Measurements from ENCODE around the gene IER3.

The IER3 gene

GRCh38 chr6:30714263-30714662 lies 30.1 kb downstream of the IER3 start:
- no peak overlapping the region for H3K27ac ChIP-seq
- no peak for DNase-seq (ENCODE audit: low read depth, low spot score)

DNA sequence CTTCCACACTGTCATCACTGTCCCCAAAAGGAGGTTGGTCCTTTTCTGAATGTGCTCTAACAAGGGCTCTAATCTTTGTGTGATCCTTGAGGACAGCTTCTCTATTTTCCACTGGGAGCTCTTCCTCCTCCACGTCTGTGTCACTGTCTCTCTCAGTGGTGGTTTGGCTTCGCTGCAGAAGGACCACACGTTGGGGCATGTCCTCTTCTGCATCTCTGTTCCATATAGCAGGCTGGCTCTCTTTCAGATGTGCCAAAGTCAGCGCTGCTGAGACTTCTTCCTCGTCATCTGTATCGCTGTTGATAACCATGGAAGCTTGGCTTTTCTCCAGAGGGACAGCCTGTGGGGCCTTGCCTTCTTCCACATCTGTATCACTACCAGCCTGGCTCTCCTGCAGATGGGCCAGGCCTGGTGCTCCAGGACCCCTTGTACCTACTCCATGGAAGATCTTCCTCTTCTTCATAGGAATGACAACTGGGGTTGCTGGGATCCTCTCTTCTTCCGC lies 31.9 kb downstream of the IER3 start:
- H3K27ac ChIP-seq = no peak overlapping the region
- no peak for DNase-seq (ENCODE audit: low read depth, low spot score)

DNA sequence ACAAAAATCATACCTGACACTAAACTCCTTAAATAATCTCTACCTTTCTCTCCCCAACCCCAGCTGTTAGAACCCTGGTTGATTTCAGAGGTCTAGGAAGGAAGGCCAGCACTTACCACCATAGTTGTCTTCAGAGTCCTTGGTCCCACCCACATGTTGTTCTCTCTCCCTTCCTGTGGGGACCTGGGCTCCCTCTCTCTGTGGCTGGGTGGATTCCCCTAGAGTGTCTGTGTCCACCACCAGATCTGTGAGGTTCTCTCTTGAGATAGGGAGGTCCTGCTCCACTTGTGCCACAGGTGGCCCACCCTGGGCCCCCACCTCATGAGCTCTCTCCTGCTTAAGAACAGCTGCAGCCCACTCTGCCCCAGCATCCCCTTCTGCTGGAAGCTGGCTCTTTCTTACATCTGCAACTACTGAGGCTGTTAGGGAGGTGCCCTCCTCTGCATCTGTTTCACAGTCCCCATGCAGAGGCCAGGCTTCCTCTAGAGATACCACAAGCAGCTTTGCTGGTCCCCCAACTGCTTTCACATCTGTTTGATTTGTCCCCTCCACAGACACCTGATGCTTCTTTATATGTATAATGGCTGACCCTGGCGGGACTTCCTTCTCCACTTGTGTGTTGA lies 32.5 kb downstream of the IER3 start:
- no peak for DNase-seq (ENCODE audit: low read depth, low spot score)
- no peak overlapping the region for H3K27ac ChIP-seq

GRCh38 chr6:30709101-30709868 lies 35.1 kb downstream of the IER3 start:
- no peak overlapping the region for H3K27ac ChIP-seq
- no peak for DNase-seq (ENCODE audit: low read depth, low spot score)

DNA sequence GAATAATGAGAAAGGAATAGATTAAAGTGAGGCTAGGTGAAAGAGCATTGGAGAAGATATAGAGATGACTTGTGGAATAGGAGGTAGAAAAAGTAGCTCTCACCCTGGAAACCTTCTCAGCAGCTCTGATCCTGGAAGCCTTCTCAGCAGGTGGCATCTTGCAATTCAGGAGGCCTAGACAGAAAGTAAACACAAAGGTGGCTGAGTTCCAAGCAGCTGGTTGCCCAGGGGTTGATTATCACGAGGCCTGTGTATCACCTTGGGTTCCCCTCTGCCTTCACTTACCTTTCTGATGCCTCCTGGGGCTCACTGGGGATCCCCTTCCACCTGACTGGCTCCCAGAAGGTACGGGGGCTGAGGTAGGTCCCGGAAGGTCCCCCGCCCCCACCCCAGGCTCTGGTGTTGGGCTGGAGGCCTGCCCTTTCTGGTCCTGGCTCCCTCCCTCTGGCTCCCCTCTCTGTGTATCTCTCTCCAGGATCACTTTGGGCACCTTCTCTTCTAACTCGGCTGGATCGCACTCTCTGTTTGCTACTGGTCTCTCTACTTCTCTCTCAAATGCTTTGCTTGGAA lies 37.0 kb downstream of the IER3 start:
- no peak overlapping the region for H3K27ac ChIP-seq
- no peak for DNase-seq (ENCODE audit: low read depth, low spot score)

- H3K27ac ChIP-seq = no peak overlapping the region
- DNase-seq (ENCODE audit: low read depth, low spot score) = no peak
Observed at GRCh38 chr6:30705620-30706019, 38.7 kb downstream of the IER3 start.

GRCh38 chr6:30703821-30704220 lies 40.5 kb downstream of the IER3 start:
- no peak for DNase-seq (ENCODE audit: low read depth, low spot score)
- no peak overlapping the region for H3K27ac ChIP-seq

DNA sequence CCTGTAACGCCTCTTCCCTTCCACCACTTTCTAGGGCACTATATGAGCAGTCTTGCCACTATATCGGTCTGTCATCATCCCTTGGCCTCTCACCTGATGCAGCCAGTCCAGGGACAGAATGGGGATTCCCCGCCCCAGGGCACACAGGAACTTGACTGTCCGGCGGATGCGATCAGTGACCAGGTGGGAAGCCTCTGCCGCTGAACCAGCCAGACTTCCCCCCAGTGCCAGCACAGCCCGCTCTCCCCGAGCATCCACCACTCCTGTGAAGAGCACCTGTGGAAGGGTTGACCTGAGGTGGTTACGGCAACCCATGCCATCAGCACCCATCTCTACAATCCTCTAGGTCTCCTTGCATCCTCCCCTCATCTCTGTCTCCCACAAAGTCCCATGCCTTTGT lies 41.3 kb downstream of the IER3 start:
- no peak for DNase-seq (ENCODE audit: low read depth, low spot score)
- H3K27ac ChIP-seq = no peak overlapping the region

DNA sequence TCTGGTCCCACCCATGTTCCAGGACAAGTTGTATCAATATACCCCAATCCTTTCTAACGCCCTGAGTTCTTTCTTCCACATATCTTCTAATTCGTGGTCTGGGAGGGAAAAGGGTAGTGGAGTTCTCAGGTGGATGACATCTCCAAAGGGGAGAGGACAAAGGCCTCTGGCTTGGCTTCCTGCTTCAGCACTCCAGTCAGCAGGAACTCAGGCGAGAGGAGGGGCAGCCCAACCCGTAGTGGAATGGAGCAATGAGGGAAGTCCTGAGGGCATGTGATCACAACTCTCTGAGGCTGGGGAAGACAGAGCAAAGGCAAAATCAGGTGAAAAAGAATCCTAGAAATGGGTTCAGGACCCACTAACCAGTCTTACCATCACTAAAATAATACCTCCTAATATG lies 44.0 kb downstream of the IER3 start:
- no peak for DNase-seq (ENCODE audit: low read depth, low spot score)
- H3K27ac ChIP-seq = peak overlapping the region; percentile 12

DNA sequence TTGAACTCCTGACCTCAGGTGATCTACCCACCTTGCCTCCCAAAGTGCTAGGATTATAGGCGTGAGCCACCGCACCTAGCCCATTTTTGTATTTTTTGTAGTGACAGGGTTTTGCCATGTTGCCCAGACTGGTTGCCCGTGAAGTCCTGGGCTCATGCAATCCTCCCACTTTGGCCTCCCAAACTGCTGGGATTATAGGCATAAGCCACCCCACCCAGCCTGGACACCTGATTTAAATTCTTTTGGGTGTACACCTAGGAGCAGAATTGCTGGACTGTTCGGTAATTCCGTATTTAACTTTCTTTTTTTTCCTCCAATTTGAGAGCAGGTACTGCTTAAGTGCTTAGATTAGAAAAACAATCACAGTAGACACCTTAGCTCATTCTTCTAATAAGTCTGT lies 47.9 kb downstream of the IER3 start:
- DNase-seq (ENCODE audit: low read depth, low spot score) = no peak
- no peak overlapping the region for H3K27ac ChIP-seq
